ENCODE results near the gene OR5M11.

DNA sequence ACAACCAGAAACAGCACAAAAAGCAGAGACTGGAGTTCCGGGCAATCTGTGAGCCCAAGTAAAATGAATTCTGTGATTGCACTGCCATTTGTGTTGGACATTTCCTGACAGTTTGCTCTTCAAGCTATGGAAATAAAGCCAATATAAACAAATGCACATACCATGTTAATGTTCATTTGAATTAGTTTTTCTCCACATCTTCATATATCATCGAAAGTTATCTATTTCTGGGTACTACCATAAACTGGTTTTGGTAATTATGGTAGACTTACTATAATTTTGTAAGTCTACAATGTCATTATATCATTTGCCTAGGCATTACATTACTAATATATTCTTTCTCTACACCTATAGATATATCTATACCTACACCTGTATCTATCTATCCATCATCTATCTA is at the start of gene OR5M11:
- TF ChIP-seq, protein P1, sequence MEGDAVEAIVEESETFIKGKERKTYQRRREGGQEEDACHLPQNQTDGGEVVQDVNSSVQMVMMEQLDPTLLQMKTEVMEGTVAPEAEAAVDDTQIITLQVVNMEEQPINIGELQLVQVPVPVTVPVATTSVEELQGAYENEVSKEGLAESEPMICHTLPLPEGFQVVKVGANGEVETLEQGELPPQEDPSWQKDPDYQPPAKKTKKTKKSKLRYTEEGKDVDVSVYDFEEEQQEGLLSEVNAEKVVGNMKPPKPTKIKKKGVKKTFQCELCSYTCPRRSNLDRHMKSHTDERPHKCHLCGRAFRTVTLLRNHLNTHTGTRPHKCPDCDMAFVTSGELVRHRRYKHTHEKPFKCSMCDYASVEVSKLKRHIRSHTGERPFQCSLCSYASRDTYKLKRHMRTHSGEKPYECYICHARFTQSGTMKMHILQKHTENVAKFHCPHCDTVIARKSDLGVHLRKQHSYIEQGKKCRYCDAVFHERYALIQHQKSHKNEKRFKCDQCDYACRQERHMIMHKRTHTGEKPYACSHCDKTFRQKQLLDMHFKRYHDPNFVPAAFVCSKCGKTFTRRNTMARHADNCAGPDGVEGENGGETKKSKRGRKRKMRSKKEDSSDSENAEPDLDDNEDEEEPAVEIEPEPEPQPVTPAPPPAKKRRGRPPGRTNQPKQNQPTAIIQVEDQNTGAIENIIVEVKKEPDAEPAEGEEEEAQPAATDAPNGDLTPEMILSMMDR (IDR thresholded peaks at IDR 0.05; ENCODE audit: low read depth, low read length) = no peak
- TF ChIP-seq EZH2phosphoT487 (IDR thresholded peaks at IDR 0.05; ENCODE audit: low read depth) = no peak

Data from OCI-LY3 (cell line).